Fibroblast of skin of right quadriceps (primary cell): Measurements from ENCODE around the gene GALNT1.
A peak's percentile ranks its signal among the peaks of the same experiment; 100 is the strongest.

Experiments used
- DNase-seq: peaks from one replicate; pipeline ENCODE4 v3.0.0-alpha.2; 2013

Gene GALNT1

DNA sequence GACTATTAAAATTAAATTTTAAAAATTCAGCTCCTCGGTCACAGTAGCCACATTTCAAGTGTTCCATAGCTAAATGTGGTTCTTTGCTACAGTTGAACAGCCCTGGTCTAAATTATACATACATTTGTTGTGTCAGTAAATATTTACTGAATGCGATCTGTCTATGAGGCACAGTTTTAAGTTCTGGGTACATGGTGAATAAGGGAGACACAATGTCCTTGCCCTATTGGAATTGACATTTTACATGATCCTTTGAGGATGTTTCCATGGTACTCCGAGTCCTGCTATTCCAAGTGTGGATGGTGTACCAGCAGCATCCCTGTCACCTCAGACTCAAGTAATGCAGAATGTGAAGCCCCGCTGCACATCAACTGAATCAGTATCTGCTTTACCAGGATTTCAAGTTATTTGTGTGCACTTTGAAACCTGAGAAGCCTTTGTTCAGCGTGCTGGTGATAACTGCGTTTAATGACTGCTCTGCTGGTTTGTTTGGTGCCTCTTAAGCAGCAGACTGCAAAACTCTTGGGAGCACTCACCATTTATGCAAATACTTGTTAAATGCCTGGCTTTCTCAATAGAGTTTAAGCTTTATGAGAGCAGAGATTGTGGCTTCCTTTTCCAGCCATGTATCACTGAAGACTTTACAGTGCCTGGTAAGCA lies 1.5 kb downstream of the GALNT1 start:
- peak; percentile 23 for DNase-seq

DNA sequence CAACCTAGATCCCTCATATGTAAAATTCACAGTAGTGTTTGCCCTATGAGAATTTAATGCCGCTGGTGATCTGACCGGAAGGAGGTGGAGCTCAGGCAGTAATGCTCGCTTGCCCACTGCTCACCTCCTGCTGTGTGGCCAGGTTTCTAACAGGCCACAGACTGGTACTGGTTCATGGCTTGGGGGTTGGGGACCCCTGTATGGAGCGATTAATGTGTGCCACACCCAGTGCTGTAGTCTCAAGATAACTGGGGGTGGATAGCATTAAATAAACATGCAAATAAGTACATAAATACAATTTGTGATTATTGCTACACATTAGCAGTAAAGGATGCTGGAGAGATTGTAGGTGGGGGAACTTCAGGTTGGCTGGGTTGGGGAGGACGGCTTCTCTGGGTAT lies 3.2 kb downstream of the GALNT1 start:
- DNase-seq: no peak

DNA sequence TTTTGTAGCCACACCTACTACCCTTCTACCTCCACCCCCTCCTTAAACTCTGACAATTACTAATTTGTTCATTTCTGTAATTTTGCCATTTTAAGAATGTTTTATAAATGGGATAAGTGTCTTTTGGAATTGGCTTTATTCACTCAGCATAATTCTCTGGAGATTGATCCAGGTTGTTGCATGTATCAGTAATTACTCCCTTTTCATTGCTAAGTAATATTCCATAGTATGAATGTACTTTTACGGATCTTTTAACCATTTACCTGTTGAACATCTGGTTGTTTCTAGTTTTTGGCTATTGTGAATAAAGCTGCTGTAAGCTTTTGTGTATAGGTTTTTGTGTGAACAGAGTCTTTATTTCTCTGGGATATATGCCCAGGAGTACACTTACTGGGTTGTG lies 4.1 kb downstream of the GALNT1 start:
- no peak for DNase-seq

DNA sequence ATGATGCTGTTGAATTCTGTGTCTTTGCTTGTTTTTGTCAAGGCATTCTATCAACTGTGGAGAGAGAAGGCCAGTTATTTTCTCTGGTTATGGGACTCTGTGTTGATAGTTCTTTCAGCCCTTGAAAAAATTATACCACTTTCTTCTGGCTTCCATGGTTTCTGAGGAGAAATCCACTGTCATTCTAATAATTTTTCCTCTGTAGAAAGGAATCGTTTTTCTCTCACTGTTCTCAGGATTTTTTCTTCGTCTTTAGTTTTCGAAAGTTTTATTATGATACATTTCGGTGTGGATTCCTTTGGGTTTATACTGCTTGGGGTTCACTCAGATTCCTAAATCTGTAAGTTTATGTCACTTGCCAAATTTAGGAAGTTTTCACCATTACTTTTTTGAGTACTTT lies 6.6 kb downstream of the GALNT1 start:
- no peak for DNase-seq

DNA sequence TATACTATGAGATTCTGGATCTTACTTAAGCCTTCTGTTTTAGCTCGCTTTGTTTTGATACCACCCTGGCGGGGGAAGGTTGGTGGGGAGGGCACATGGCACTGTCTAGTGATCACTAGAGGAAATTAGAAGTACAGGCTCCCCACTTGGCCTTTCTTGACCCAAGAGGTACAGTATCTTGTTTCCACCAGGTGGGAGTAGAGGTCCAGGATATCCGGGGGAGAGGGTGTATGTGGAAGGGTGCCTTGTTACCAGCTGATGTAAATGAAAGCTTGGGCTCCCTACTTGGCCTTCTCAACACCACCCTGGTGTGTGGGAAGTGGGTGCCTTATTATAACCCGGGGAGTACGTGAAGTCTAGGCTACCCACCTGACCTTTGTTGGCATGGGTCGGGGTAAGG lies 7.5 kb downstream of the GALNT1 start:
- no peak for DNase-seq

DNA sequence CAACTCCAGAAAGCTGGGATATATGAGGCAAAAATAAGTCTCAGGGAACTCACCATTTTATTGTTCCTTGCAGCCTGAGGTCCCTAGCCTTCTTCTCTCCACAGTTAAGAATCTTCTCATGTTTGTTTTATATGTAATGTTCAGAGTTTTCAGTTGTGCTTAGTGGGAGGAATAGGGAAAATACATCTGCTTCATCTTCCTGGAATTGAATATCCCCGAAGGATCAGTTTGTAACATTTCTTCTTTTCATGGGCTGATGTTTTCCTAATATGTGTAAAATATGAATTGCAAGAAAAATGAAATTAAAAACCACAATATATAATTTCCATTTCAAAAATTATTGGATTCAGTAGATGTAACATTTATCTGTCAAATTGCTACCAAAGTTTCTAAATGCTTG lies 8.0 kb downstream of the GALNT1 start:
- DNase-seq: no peak

DNA sequence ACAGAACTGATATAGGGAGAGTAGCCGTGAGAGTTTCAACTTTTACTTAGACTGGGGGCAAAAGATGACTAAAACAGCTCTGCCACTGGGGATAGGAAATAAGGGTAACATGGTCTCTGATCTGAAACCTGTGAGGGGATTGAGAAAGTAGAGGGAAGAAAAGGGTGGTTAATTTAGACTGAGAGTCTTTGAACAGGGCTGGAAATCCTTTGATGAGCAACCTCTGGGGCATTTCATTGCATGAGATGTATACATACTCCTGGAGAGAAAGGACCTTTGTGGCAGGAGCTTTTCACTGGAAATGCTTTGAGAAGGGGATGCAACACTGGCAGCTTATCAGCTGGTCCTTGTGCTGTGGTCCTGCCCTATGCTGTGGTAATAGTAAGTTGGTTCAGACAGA lies 9.4 kb downstream of the GALNT1 start:
- DNase-seq: no peak

DNA sequence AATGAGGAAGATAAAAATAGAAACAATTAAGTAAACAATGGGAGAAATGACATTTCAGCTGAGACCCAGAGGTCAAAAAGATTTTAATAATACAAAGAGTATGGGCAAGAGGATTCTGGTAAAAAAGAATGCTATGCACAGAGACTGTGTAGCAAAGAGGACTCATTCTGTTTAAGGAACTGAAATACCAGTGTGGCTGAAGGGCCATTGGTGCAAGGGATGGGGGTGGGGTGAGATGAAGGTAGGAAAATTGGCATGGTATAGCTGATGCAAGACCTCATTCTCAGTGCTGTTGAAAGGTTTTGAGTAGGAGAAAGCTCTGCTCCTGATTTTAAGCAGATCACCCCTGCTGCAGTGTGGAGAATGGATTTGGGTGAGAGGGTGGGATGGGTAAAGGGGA lies 10.8 kb downstream of the GALNT1 start:
- DNase-seq: no peak

DNA sequence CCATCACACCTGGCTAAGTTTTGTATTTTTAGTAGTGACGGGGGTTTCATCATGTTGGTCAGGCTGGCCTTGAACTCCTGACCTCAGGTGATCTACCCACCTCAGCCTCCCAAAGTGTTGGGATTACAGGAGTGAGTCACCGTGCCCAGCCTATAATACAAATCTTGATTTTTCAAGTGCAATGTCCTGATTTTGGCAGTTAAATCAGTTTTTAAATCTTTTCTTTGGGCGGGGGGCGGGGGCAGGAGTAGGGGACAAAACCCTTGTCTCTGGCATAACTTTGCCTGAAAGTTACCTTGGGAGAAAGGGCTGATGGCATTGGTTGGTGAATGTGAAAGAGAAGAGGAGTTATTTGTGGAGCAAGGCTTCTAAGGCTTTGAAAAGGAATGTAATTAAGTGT lies 12.3 kb downstream of the GALNT1 start:
- no peak for DNase-seq

DNA sequence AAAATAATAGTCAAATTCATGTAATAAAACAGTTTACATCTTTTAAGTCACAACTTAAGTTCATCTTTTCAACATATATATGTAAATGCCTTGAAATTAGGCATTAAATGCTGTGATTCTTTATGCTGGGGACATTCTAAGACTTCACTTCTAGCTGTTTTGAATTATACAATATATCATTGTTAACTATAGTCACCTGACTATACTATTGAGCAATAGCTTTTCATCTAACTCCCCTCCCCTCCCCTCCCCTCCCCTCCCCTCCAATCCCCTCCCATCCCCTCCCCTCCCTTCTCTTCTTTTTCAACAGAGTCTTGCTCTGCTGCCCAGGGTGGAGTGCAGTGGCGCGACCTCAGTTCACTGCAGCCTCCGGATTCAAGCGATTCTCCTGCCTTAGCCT lies 16.2 kb downstream of the GALNT1 start:
- DNase-seq: no peak

DNA sequence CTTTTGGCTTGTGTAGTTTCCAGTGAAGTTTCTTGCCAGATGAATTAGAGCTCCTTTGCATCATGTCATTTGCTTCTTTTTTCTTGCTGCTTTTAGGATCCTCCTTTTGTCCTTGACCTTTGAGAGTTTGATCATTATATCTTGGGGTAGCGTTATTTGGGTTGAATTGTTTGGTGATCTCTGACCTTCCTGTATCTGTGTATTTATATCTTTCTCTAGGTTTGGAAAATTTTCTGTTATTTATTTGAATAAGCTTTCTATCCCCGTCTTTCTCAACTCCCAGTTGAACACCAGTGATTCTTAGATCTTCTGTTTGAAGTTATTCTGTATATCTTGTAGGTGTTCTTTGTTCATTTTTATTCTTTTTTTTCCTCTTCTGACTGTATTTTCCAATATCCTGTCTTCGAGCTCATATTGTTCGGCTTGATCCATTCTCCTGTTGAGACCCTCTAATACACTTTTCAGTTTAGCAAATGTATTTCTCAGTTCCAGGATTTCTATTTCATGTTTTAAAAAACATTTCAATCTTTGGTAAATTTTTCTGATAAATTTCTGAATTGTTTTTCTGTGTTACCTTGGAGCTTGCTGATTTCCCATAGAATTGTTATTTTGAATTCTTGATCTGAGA lies 20.8 kb downstream of the GALNT1 start:
- no peak for DNase-seq

DNA sequence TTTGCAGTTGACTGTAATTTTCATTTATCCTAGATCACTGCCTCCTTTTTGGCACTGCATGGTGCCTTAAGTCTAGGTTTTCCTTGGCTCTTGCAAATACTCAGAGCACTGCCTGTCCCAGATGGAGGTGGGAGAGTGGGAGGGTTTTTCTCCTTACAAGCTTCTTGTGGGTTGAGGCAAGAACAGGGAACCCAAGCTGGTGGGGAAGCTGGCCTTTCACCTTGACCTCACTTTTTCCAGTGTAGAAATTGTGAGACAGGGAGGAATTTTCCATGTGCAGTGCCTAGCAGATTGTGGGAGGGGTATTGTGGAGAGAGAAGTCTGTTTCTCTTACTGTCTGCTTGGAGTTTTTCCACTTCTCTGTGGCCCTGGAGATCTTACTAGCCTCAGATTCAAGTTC lies 21.5 kb downstream of the GALNT1 start:
- DNase-seq: no peak

DNA sequence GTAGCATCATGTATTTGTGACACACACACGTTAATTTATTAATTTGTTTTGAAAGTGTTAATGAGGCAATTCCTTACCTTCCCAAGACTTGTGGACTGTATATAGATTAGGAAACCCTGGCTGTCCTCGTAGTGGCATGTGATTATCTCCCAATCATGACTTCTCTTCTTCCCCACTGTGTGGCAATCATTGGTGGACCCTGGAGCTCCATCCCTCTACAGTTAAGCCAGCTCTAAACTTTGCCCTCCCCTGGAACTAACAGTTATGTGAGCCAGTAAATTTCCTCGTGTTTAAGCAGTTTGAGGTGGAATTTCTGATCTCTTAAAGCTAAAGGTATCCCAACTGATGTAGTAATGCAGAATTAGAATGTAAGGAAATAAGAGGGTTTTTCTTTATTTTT lies 22.0 kb downstream of the GALNT1 start:
- no peak for DNase-seq

DNA sequence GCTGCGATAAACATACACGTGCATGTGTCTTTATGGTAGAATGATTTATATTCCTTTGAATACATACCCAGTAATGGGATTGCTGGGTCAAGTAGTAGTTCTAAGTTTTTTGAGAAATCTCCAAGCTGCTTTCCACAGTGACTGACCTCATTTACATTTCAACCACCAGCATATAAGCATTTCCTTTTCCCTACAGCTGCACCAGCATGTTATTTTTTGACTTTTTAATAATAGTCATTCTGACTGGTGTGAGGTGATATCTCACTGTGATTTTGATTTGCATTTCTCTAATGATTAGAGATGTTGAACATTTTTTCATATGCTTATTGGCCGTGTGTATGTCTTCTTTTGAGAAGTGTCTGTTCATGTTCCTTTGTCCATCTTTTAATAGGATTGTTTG lies 22.8 kb downstream of the GALNT1 start:
- DNase-seq: no peak

DNA sequence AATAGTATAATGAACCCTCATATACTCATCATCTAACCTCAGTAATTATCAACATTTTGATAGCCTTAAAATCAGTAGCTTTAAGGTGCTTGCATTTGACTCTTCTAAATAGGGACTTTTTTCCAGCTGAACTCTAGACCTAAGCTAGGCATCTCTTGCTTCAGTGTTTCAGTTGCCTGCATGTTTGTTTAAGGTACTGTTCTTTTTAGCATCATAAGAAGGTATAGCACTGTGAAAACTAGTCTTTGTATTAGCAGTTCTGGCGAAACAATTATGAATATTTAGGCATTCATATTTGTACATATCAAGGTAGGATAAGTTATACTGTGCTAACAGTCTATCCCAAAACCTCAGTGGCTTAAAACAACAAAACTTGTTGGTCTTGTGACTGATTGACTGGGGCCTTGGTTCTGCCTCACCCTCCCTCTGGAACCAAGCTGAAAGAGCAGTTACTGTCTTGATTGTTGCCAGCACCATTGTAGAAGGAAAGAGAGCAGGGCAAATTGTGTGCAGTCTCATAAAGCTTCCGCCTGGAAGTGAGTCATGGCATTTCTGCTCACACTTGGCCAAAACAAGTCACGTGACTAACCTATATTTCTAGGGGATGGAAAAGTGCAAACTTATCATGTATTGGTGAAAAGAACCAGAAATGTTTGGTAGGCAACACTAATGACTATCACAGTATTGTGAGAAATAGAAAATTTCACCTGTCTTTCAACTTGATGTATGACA lies 24.3 kb downstream of the GALNT1 start:
- DNase-seq: peak; percentile 24

DNA sequence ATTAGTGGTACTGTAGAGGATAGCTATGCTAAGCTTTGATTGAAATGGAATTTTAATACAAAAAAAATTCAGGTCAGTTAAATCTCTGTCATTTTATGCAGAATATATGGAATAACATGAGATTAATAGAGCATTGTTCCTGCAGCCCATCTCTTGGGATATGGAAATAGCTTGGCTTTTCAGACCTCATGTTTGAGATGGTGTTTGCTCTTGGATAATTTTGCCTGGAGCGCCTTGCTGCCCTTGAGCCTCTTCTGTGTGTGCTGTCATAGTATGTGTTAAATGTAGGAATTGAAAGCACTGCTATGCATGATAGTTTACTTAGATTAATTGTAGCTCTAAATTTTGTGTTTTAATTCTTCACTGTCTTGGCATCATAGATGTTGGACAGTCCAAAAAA lies 27.7 kb downstream of the GALNT1 start:
- DNase-seq: no peak

DNA sequence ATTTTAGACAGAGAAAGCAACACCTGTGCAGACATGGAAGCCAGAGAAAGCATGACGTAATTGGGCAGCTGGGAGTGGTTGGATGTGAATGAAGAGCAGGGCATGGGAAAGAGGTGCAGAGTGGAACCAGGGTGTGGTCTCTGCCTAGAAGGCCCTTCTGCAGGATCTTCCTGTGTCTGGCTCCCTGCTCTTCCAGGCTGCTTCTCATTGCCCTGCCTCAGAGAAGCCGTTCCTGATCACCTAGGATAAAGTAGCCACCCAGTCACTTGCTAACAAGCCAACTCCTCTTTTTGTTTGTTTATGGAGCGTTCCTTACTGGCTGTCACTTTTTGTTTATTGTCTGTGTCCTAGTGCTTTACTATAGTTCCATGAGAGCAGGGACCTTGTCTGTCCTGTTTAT lies 28.5 kb downstream of the GALNT1 start:
- DNase-seq: no peak

DNA sequence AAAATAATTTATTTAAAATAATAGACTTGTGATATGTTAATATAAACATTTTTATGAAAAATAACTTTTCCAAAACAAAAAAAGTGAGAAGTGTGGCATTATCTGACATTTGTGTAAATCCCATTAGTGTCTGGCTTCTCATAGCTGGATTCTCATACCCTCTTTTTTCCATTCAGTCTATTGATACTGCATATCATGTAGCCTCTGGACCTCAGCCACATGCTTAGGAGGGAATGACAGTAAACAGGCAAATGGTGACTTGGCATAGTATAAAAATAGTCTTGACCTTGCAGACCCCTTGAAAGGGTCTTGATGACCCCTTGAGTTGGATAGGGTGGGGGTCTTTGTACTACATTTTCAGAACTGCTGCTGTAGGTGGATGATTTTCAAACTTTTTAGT lies 29.2 kb downstream of the GALNT1 start:
- no peak for DNase-seq

DNA sequence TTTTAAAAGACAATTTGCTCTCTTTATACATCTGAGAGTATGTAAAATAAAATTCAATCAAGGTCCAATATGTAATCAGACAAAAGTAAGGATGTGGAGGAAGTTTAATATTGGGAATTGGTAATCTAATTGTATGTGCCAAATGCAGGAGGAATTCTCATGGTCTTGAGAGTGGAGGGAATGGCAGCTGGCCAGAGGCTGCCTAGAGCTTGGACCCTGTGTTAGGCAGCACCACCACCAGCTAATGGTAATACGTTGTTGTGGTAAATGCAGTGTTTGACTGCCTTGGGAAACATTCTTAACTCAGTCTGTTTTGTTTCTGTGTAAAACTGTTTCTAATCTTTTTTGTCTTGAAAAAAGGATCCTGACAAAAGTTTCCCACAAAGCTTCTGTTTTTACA lies 30.0 kb downstream of the GALNT1 start:
- no peak for DNase-seq

DNA sequence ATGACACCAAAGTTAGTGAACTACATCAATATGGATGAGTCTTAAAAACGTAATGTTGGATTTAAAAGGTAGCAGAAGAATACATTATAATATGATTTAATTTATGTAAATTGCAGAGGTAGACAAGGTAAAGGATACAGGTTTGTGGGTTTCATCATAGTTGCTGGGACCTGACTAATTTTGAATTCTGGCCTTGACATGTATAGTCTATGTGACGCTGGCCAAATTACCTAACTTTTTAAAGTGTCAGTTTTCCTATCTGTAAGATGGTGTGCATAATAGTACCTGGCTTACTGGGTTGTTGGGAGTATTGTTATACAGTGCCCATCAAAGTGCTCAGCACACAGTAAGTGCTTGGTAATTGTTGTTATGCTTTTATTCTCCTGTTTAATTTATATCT lies 34.5 kb downstream of the GALNT1 start:
- no peak for DNase-seq

DNA sequence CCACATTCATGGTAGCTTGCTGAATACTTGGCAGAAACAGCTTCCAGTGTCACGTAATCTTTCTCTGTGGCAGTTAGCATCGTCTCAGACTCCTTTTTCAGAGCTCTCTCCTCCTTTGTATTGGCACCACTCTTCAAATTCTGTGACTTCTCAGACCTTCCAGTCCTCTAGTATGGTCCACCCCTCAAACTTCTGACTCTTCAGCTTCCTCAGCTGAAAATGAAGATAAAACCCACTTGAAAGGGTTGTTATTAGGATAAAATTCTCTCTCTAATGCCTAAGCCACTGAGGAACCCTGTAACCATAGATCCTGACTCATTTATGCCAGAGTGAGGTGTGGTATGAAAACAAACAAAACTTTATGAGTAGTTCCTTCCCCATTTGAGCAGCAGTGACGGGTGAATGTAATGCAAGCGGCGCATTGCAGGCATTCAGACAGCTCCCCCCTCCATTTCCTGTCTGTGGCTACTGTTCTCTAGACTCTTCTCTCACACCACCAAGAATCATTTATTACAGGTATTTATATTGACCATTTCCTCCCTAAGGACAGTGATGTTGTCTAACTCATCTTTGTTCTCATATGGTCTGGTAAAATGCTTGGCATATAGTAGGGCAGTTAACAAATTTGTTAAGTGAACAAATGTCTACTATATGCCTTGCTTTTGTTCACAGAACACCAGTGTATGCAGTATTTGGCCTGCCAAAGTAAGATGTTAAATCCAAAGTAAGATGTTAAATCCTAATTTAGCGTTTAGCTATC lies 35.3 kb downstream of the GALNT1 start:
- DNase-seq: peak; percentile 81

DNA sequence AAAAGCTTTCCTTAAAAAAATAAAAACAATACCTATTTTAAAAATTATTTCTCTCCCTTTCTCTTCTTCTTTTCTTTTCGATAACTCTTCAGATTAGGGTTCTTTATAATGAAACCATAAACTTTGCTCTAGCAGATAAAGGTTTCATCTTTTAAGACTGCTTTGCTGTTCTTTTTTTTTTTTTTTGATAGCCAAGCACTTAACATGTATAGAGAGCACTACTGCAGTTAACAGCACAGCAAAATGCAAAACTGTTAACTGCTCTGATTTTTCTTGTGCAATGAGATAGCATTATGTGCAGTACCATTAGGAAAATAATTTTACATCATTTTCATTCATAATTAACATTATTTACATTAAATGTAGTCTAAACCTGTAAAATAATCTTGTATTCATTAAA lies 36.3 kb downstream of the GALNT1 start:
- DNase-seq: no peak

DNA sequence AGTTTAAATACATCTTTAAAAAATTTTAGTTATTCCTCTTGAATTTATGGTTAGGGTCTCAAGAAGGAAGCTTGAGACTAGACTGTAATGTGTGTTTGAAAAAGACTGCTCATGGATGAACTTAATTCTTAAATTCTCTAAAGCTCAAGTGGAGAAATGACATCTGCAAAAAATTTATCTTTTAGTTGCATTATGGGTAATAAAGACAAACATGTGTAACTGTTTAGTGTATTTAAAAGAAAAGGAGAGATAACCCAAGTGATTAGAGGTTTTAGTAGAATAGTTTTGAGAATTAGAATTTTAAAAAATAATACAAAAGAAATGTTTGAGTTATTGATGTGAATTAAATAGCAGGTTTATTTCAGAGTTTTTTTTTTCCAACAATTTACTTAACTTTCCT lies 36.7 kb downstream of the GALNT1 start:
- no peak for DNase-seq

DNA sequence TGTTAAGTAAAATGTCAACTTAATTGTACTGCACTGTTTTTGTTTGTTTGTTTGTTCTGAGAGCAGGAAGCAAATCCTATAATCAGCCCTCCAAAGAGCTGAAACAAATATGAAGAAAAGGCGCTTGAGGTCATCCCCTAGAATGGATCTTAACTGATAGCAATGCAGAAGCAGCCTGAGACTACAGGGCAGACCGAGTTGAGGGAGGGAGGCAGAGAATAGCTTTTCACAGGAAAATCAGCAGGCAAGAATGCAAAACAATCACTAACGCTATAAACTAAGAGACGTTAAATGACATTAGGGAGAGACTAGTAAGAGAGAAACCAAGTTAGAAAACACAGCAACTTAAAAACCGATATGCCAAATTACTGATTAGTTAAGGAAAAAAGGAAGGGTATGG lies 37.2 kb downstream of the GALNT1 start:
- peak; percentile 12 for DNase-seq
